SK-N-SH (cell line): ENCODE data around the gene CFHR2. TPM values are rescaled to one million over a fixed set of nuclear protein-coding genes. Genes with fewer than 3 reads are reported as not detected.
"Not testable (repeated sequence)": the region's sequence is repeated elsewhere in the genome, so short reads cannot be mapped to it uniquely, and the experiment has no call there.

Source experiments
- CTCF ChIA-PET: fragments of 300-600, 350-600 bp; formaldehyde crosslinking; extraction: SDS; loops from one replicate; lab custom pipeline; 2021; lab: Yijun Ruan, JAX
- POLR2A ChIA-PET: fragments of 350-600 bp; sonication (Branson Sonifier 250); formaldehyde crosslinking; extraction: SDS; loops from one replicate; lab custom pipeline; 2020; ENCODE audit warnings: antibody characterized with exemption, inconsistent platforms; lab: Yijun Ruan, JAX
- DNase-seq: peaks from one replicate; pipeline ENCODE4 v3.0.0; 2012
- H2AFZ ChIP-seq: fragments of 200-600 bp; sonication (generic); 2 replicates; pipeline ENCODE4 v1.8.1; 2016; ENCODE audit warnings: antibody characterized with exemption, mild to moderate bottlenecking, low read depth
- H3F3A ChIP-seq: fragments of 200-600 bp; sonication (generic); replicated peaks from 2 replicates; pipeline ENCODE3; 2016; ENCODE audit warnings: antibody characterized with exemption, mild to moderate bottlenecking; ENCODE audit not compliant: insufficient read depth
- H3K27ac ChIP-seq, 2 experiments: fragments of 200-500 bp in 1 of 2; fragments of 200-600 bp in 1 of 2; sonication (Bioruptor generic) in 1 of 2; sonication (generic), shearing (Covaris generic) in 1 of 2; 2 replicates each; pipeline versions ENCODE4 v1.5.1 to v1.6.1; 2014 to 2016; ENCODE audit warnings: low read depth in 2 of 2, inconsistent platforms in 1 of 2, low read length in 1 of 2, mild to moderate bottlenecking in 1 of 2, mixed read lengths in 1 of 2
- H3K27me3 ChIP-seq: fragments of 200-600 bp; sonication (generic), shearing (Covaris generic); 2 replicates; pipeline ENCODE4 v1.6.1; 2016; ENCODE audit warnings: mixed run types; ENCODE audit not compliant: insufficient read depth
- H3K36me3 ChIP-seq, 2 experiments: fragments of 200-500 bp in 1 of 2; fragments of 200-600 bp in 1 of 2; sonication (Bioruptor generic) in 1 of 2; sonication (generic) in 1 of 2; replicated peaks in 1 of 2; 2 replicates each; pipeline versions ENCODE3 to v1.5.1; 2014 to 2016; ENCODE audit warnings: low read length in 1 of 2, mild to moderate bottlenecking in 1 of 2; ENCODE audit not compliant: insufficient read depth in 2 of 2, control insufficient read depth in 1 of 2
- H3K4me1 ChIP-seq, 2 experiments: fragments of 200-500 bp in 1 of 2; fragments of 200-600 bp in 1 of 2; sonication (Bioruptor generic) in 1 of 2; sonication (generic), shearing (Covaris generic) in 1 of 2; 2 replicates each; pipeline versions ENCODE4 v1.5.1 to v1.6.1; 2014 to 2016; ENCODE audit warnings: low read depth in 1 of 2, low read length in 1 of 2, mixed run types in 1 of 2; ENCODE audit not compliant: insufficient read depth in 2 of 2, control insufficient read depth in 1 of 2
- H3K4me2 ChIP-seq: fragments of 200-600 bp; sonication (generic), shearing (Covaris generic); 2 replicates; pipeline ENCODE4 v1.6.1; 2017; ENCODE audit warnings: mixed run types
- H3K4me3 ChIP-seq, 2 experiments: fragments of 200-500 bp in 1 of 2; fragments of 200-600 bp in 1 of 2; sonication (Bioruptor generic) in 1 of 2; sonication (generic), shearing (Covaris generic) in 1 of 2; 2 replicates each; pipeline versions ENCODE4 v1.5.1 to v1.8.1; 2014 to 2016; ENCODE audit warnings: low read depth in 2 of 2, inconsistent platforms in 1 of 2, low read length in 1 of 2, mild to moderate bottlenecking in 1 of 2, mixed read lengths in 1 of 2, moderate library complexity in 1 of 2
- H3K79me2 ChIP-seq: fragments of 200-600 bp; sonication (generic); 2 replicates; pipeline ENCODE4 v1.8.1; 2017; ENCODE audit warnings: mild to moderate bottlenecking; ENCODE audit not compliant: insufficient read depth
- H3K9ac ChIP-seq: fragments of 200-600 bp; sonication (generic); 2 replicates; pipeline ENCODE4 v1.6.1; 2017; ENCODE audit warnings: mixed run types
- H3K9me2 ChIP-seq: fragments of 200-600 bp; sonication (generic); 2 replicates; pipeline ENCODE4 v1.6.1; 2017; ENCODE audit warnings: mixed run types
- H3K9me3 ChIP-seq: fragments of 200-600 bp; sonication (generic); 2 replicates; pipeline ENCODE4 v1.6.1; 2017; ENCODE audit warnings: mixed run types, mild to moderate bottlenecking, moderate library complexity
- H4K20me1 ChIP-seq: fragments of 200-600 bp; sonication (generic); 2 replicates; pipeline ENCODE4 v1.6.1; 2017; ENCODE audit warnings: mild to moderate bottlenecking, mixed run types; ENCODE audit not compliant: insufficient read depth
- CTCF ChIP-seq: fragments of 200-600 bp; sonication (generic); IDR thresholded peaks from 2 replicates; pipeline ENCODE4 v1.6.1; 2017; ENCODE audit warnings: antibody characterized with exemption, mild to moderate bottlenecking, moderate library complexity
- ELF1 ChIP-seq: IDR thresholded peaks from 2 replicates; pipeline ENCODE4 v1.4.0; 2012
- FOSL2 ChIP-seq: IDR thresholded peaks from 2 replicates; pipeline ENCODE4 v1.4.0; 2012; ENCODE audit warnings: low read depth, mild to moderate bottlenecking, moderate library complexity, borderline replicate concordance
- FOXM1 ChIP-seq: IDR thresholded peaks from 2 replicates; pipeline ENCODE4 v1.4.0; 2012; ENCODE audit warnings: low read depth, mild to moderate bottlenecking
- GATA2 ChIP-seq: sonication (generic); formaldehyde crosslinking; IDR thresholded peaks from 2 replicates; pipeline ENCODE4 v1.5.0; 2020; ENCODE audit warnings: mild to moderate bottlenecking, missing genetic modification reagents
- JUND ChIP-seq: IDR thresholded peaks from 2 replicates; pipeline ENCODE4 v1.4.0; 2012
- MEF2A ChIP-seq: IDR thresholded peaks from 2 replicates; pipeline ENCODE4 v1.4.0; 2012; ENCODE audit warnings: low read depth, borderline replicate concordance
- MXI1 ChIP-seq: IDR thresholded peaks from 2 replicates; pipeline ENCODE4 v1.6.1; 2012; ENCODE audit warnings: mild to moderate bottlenecking, low read depth, low read length, improper control_type of control experiment
- NRF1 ChIP-seq: IDR thresholded peaks from 2 replicates; pipeline ENCODE4 v1.6.1; 2012; ENCODE audit warnings: low read depth, mild to moderate bottlenecking, low read length
- RCOR1 ChIP-seq: fragments of 150-350 bp; IDR thresholded peaks from 2 replicates; pipeline ENCODE4 v1.6.1; 2017; ENCODE audit warnings: antibody characterized with exemption, low read length
- RFX5 ChIP-seq: IDR thresholded peaks from 2 replicates; pipeline ENCODE4 v1.6.1; 2012; ENCODE audit warnings: mild to moderate bottlenecking, improper control_type of control experiment, low read length
- RXRA ChIP-seq: IDR thresholded peaks from 2 replicates; pipeline ENCODE4 v1.4.0; 2012; ENCODE audit warnings: low read depth, mild to moderate bottlenecking, borderline replicate concordance
- SIN3A ChIP-seq: IDR thresholded peaks from 2 replicates; pipeline ENCODE4 v1.6.1; 2012; ENCODE audit warnings: low read depth, mild to moderate bottlenecking, low read length, moderate library complexity, borderline replicate concordance
- SMC3 ChIP-seq: IDR thresholded peaks from 2 replicates; pipeline ENCODE4 v1.6.1; 2012; ENCODE audit warnings: low read depth, low read length, improper control_type of control experiment
- TAF1 ChIP-seq: IDR thresholded peaks from 2 replicates; pipeline ENCODE4 v1.6.1; 2012; ENCODE audit warnings: low read depth, mild to moderate bottlenecking, low read length, moderate library complexity, borderline replicate concordance
- TCF12 ChIP-seq: IDR thresholded peaks from 2 replicates; pipeline ENCODE4 v1.4.0; 2012
- TEAD4 ChIP-seq: IDR thresholded peaks from 2 replicates; pipeline ENCODE4 v1.4.0; 2012; ENCODE audit warnings: mild to moderate bottlenecking, borderline replicate concordance; ENCODE audit not compliant: insufficient read depth
- USF1 ChIP-seq: IDR thresholded peaks from 2 replicates; pipeline ENCODE4 v1.4.0; 2012; ENCODE audit warnings: low read depth, borderline replicate concordance
- YY1 ChIP-seq: IDR thresholded peaks from 2 replicates; pipeline ENCODE4 v1.4.0; 2012; ENCODE audit warnings: low read depth, mild to moderate bottlenecking
- WGBS: methylation state at CpG from one replicate; pipeline ENCODE4 v1.1.6; 2017; ENCODE audit warnings: low lambda C conversion rate; 5-methylcytosine and 5-hydroxymethylcytosine counted together
- polyA plus RNA-seq, 3 experiments: library from polyadenylated mRNA; depleted of rRNA; stranded (reverse); fragments of >200 nt; gene quantifications; 2 replicates each; pipeline ENCODE4 v1.2.3, GENCODE V29; 2012

CFHR2 gene
- not detected in 2 replicates for polyA plus RNA-seq (2012; rRNA removed)
- polyA plus RNA-seq (2012; cell fraction: cytosol; rRNA removed) = not detected in 2 replicates
- polyA plus RNA-seq (2012; cell fraction: nucleus; rRNA removed) = not detected in 2 replicates

GRCh38 chr1:196943568-196943967, at the start of gene CFHR2:
Gene CFHR2 (plus strand): TSS chr1:196943738. CDS start chr1:196943881, 143 bp downstream.
- H3K9me2 ChIP-seq, H3K4me2 ChIP-seq, CTCF ChIA-PET, H4K20me1 ChIP-seq, H3K9me3 ChIP-seq, H3K36me3 ChIP-seq, POLR2A ChIA-PET, H3K27ac ChIP-seq, H3K79me2 ChIP-seq, DNase-seq, H3K9ac ChIP-seq, H3K4me1 ChIP-seq, H2AFZ ChIP-seq, H3K4me3 ChIP-seq, H3K27me3 ChIP-seq, H3F3A ChIP-seq: not testable (repeated sequence)
- WGBS = no CpG with 5 or more reads among the region's 1 CpG

GRCh38 chr1:196896355-196896754, 47.2 kb upstream of the CFHR2 start:
- POLR2A ChIA-PET = no interaction called here
- Histone ChIP-seq H3K4me1 (no peaks in the 10 kb centered on the region; a peak in 1 of 4 replicates), H3K4me2 (no peak overlapping the region), H3K27me3 (no peaks in the 10 kb centered on the region), H3K9me2 (no peaks in the 10 kb centered on the region), H3K4me3 (no peak overlapping the region), H3K9me3 (no peaks in the 10 kb centered on the region), H4K20me1 (no peaks in the 10 kb centered on the region), H3K27ac (no peak overlapping the region), H3K79me2 (no peaks in the 10 kb centered on the region), H2AFZ (no peak overlapping the region), H3F3A (no peaks in the 10 kb centered on the region), H3K36me3 (peaks cover 0 to 4% of the 10 kb centered on the region in 2 experiments), H3K9ac (no peak overlapping the region)
- no peak for DNase-seq
- CTCF ChIA-PET = no interaction called here
- TF ChIP-seq TAF1 = no peak
- no peak for TF ChIP-seq YY1
- no peak for TF ChIP-seq TEAD4
- TF ChIP-seq CTCF = no peak
- WGBS = 47% methylated on average over 8 of the region's 8 CpGs

- Histone ChIP-seq H3K27me3 (no peaks in the 10 kb centered on the region), H2AFZ (peak overlapping the region; percentile 72; the same call in 1 of the 2 replicates), H3K9ac (no peak overlapping the region), H3F3A (no peaks in the 10 kb centered on the region), H3K9me2 (no peaks in the 10 kb centered on the region), H3K79me2 (no peaks in the 10 kb centered on the region), H3K27ac (no peak overlapping the region; a peak in 1 of 4 replicates), H3K4me2 (no peak overlapping the region), H3K36me3 (peaks cover 0 to 4% of the 10 kb centered on the region in 2 experiments), H3K4me3 (peak overlapping the region; percentile 4 to 39; a peak in 2 of 4 replicates), H3K9me3 (no peaks in the 10 kb centered on the region), H3K4me1 (no peaks in the 10 kb centered on the region; a peak in 1 of 4 replicates), H4K20me1 (no peaks in the 10 kb centered on the region)
- no peak for DNase-seq
- WGBS = 37% methylated on average over 26 of the region's 26 CpGs
- POLR2A ChIA-PET = no interaction called here
- no peak for TF ChIP-seq SIN3A
- no peak for TF ChIP-seq YY1
- no peak for TF ChIP-seq GATA2 (CRISPR knock-in tag)
- no peak for TF ChIP-seq RXRA
- TF ChIP-seq SMC3 = no peak
- TF ChIP-seq MEF2A = no peak
- no peak for TF ChIP-seq FOSL2
- no peak for TF ChIP-seq FOXM1
- no peak for TF ChIP-seq NRF1
- TF ChIP-seq TCF12 = no peak
- no peak for TF ChIP-seq TAF1
- TF ChIP-seq RCOR1 = no peak
- no peak for TF ChIP-seq MXI1
- TF ChIP-seq JUND = no peak
- TF ChIP-seq RFX5 = no peak
- TF ChIP-seq ELF1 = no peak
- no peak for TF ChIP-seq USF1
- CTCF ChIA-PET = no interaction called here
Observed at GRCh38 chr1:196897158-196897828, 46.2 kb upstream of the CFHR2 start.
